22Rv1 (cell line): Measurements from ENCODE around the gene USP24.

Experiments used
- H3K27ac ChIP-seq: fragments of 450-650 bp; 2 replicates; pipeline ENCODE4 v1.5.1; 2017
- CTCF ChIP-seq: fragments of 450-650 bp; IDR thresholded peaks from 2 replicates; pipeline ENCODE4 v1.5.1; 2017; ENCODE audit warnings: mild to moderate bottlenecking
- ZFX ChIP-seq: fragments of 450-650 bp; IDR thresholded peaks from 2 replicates; pipeline ENCODE4 v1.6.1; 2017; ENCODE audit warnings: antibody characterized with exemption, borderline replicate concordance

Gene USP24

GRCh38 chr1:55147524-55147923 is 67.6 kb downstream of the USP24 start:
- no peak overlapping the region for H3K27ac ChIP-seq
- TF ChIP-seq ZFX (no peak), CTCF (no peak)

GRCh38 chr1:55146781-55147180 is 68.4 kb downstream of the USP24 start:
- TF ChIP-seq ZFX (no peak), CTCF (no peak)
- H3K27ac ChIP-seq: no peak overlapping the region

- no peak for TF ChIP-seq CTCF
- no peak for TF ChIP-seq ZFX
- H3K27ac ChIP-seq: no peak overlapping the region
Measured at GRCh38 chr1:55144886-55145285, 70.3 kb downstream of the USP24 start.

- H3K27ac ChIP-seq: no peak overlapping the region
- TF ChIP-seq CTCF: peak; percentile 24; the same call in 1 of the 2 replicates
- no peak for TF ChIP-seq ZFX
Measured at GRCh38 chr1:55143684-55144083, 71.5 kb downstream of the USP24 start.

GRCh38 chr1:55141295-55141893 is 73.8 kb downstream of the USP24 start:
- no peak overlapping the region for H3K27ac ChIP-seq
- no peak for TF ChIP-seq CTCF

- H3K27ac ChIP-seq: no peak overlapping the region
- TF ChIP-seq CTCF: peak; percentile 90
- no peak for TF ChIP-seq ZFX
Measured at GRCh38 chr1:55140546-55140983, 74.6 kb downstream of the USP24 start.

GRCh38 chr1:55140137-55140536 is 75.0 kb downstream of the USP24 start:
- TF ChIP-seq CTCF (no peak), ZFX (no peak)
- no peak overlapping the region for H3K27ac ChIP-seq
